ENCODE data around the gene TAF6L.
"Not testable (repeated sequence)": the region's sequence is repeated elsewhere in the genome, so short reads cannot be mapped to it uniquely, and the experiment has no call there.

Gene TAF6L

DNA sequence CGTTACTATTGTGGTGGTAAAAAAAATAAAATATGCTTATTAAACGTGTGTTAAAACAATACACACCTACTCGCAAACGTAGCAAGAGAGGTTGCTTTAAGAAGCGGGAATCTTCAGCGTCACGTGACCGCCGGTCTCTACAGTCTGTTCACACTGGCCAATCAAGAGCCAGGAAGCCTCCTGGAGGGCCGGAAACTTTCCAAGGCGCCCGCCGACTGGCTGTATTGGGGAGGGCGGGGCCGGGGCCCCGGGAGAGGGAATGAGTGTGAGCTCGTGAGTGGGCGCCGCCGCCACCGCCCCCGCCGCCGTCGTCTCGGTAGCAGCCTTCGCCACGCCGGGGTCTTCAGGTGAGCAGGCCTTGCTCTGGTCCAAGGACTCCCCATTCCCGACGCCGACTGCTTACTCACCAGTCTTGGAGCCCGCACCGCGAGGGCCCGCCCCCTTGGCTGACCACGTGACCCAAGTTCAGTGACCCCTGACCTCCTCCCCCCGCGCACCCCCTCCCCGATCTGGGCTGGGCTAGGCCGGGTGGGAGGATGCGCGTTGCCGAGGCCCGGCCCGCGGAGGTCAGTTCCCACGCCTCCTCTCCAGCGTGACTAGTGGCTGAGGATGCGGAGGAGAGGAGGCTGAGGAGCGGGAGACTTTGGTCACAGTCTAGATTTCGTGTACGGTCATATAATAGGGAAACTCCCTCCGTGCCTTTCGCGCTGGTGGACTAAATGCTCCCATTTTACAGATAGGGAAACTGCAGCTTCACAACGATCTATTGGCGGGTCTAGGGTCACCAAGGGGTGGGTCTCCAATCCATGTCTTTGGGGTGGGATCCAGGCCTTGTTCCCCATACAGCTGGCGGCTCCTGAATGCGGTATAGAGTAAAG lies at the start of gene TAF6L:
Gene TAF6L (plus strand): TSS at position 253 of the 878 bp plus-strand sequence. CDS start 4,388 bp downstream, outside the sequence.
- DNase-seq (ENCODE audit: low read depth): peak; percentile 91

GRCh38 chr11:62721994-62722393 lies 49.2 kb upstream of the TAF6L start:
- no peak for DNase-seq (ENCODE audit: low read depth)

DNA sequence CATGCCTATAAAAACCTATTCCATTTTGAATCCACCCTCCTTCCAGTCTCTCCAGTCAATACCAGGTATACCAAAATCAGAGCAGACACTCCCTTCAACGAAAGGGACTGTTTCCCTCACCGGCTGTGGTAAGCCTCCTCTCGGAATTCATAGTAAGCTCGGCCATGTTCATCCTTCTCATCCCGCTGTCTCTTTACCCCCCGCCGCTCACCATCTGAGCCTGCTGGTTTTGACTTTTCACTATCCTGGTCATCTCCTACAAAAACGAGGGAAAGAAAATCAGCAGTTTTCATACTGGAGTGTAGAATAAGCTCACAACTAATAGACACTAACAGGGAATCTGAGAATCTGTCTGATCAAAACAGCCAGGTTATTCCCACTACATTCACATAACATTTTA lies 47.0 kb upstream of the TAF6L start:
- DNase-seq (ENCODE audit: low read depth): no peak

- no peak for DNase-seq (ENCODE audit: low read depth)
Observed at GRCh38 chr11:62725646-62726045, 45.5 kb upstream of the TAF6L start.

- no peak for DNase-seq (ENCODE audit: low read depth)
Observed at GRCh38 chr11:62726156-62726914, 44.9 kb upstream of the TAF6L start.

- no peak for DNase-seq (ENCODE audit: low read depth)
Observed at GRCh38 chr11:62726915-62727164, 44.4 kb upstream of the TAF6L start.

- peak; percentile 98 for DNase-seq (ENCODE audit: low read depth)
Observed at GRCh38 chr11:62727165-62727871, 43.9 kb upstream of the TAF6L start, which contains the start of gene HNRNPUL2. Gene HNRNPUL2 (minus strand): TSS chr11:62727457. CDS start chr11:62727156, 301 bp downstream.

DNA sequence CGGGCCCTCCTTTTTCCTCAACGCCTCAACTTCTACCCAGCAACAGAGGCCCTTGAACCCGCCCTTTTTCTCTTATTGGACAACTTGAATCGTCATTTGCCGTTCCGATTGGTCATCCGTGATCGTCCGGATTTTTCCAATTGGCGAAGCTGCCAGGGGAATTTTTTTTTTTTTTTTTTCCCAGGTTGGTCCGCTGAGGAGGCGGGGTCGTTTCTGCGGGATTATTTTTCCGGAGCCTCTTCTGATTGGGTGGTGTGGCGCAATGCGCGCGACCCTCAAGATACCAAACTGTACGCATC lies 43.4 kb upstream of the TAF6L start:
- peak; percentile 63 for DNase-seq (ENCODE audit: low read depth)

DNA sequence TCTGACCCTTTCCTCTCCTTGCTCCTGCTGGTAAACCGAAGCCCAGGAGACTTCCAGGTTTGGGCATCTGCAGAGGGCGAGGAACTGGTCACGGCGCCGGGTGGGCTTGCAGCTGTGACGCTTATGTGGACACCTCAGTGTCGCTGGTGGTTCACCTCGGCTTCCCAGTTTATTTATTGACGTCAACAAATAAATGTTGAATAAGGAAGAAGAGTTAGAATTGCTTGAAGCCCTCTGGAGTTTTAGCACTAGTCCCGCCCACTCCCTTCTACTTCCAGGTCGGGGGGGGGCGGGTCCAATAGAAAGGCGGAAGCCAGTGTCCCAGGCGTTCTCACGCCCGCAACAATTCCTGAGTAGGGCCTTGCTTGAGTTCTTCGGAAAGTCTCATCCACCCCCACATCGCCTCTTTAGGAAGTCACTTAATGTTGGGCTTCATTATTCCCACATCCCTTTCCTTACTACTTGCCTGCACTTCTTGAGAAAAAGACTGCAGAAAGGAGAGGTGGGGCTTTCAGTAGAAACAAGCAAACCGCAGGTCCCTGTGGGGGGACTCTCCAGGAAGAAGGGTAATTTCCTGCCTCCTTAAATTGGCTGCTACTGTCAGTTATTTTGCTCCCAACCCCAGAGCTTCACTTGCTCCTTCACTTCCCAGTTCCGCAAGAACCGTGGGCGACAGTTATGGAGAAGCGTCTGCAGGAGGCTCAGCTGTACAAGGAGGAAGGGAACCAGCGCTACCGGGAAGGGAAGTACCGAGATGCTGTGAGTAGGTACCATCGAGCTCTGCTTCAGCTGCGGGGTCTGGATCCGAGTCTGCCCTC lies 42.8 kb upstream of the TAF6L start, which contains the start of gene TTC9C:
Gene TTC9C (plus strand): TSS at position 316 of the 818 bp plus-strand sequence. CDS start 363 bp downstream, at position 679.
- DNase-seq (ENCODE audit: low read depth): peak; percentile 67

DNA sequence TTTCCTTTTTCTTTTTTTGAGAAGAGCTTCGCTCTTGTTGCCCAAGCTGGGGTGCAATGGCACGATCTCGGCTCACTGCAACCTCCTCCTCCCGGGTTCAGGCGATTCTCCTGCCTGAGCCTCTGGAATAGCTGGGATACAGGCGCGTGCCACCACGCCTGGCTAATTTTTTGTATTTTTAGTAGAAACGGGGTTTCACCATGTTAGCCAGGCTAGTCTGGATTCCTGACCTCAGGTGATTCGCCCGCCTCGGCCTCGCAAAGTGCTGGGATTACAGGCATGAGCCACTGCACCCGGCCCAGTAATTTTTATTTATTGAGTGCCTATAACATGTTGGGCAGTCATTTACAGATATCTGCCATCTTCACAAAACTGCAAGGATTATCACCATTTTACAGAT lies 41.1 kb upstream of the TAF6L start:
- not testable (repeated sequence) for DNase-seq (ENCODE audit: low read depth)

DNA sequence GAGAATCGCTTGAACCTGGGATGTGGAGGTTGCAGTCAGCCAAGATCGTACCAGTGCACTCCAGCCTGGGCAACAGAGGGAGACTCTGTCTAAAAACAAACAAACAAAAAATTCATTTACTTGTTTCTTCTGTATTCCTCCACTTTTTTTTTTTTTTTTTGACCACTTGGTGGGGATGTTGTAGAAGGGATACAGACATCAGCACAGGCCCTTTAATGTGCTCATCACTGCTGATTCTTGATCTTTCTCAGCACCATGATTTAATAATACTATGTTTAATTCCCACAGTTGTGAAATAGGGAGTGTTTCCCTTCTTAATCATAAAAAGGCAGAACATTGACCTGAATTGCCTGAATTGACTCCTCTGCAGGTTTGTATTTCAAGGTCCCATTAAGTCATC lies 38.4 kb upstream of the TAF6L start:
- no peak for DNase-seq (ENCODE audit: low read depth)

DNA sequence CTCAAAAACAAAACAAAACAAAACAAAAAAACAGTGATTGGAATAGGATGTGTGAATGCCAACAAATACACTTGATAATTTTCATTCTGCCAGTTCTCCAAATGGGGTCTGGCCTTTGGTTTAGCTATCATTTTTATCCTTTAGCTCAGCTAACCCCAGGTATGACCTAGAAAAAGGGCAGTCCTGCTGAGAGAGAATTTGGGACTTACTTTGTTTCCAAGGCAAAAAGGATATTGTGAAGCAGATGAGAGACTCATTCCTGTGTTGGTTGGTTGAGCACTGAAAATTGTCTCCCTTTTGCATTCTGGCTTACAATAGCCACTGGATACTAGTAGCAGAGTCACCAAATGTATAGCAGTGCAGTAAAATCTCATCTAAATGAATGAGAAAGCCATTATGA lies 34.0 kb upstream of the TAF6L start:
- no peak for DNase-seq (ENCODE audit: low read depth)

GRCh38 chr11:62747475-62748160 lies 23.6 kb upstream of the TAF6L start:
- DNase-seq (ENCODE audit: low read depth): no peak

DNA sequence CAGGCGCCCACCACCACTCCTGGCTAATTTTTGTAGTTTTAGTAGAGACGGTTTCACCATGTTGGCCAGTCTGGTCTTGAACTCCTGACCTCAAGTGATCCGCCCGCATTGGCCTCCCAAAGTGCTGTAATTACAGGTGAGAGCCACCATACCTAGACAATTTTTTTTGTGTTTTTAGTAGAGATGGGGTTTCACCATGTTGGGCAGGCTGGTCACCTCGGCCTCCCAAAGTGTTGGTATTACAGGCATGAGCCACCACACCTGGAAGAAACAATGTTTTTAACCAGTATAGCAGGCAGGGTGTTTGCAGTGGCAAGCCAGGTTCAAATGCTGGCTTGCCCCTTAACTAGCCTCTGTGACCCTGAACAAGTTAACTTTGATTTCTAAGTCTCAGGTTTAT lies 21.3 kb upstream of the TAF6L start:
- not testable (repeated sequence) for DNase-seq (ENCODE audit: low read depth)

- DNase-seq (ENCODE audit: low read depth): no peak
Observed at GRCh38 chr11:62752177-62752785, 18.9 kb upstream of the TAF6L start.

DNA sequence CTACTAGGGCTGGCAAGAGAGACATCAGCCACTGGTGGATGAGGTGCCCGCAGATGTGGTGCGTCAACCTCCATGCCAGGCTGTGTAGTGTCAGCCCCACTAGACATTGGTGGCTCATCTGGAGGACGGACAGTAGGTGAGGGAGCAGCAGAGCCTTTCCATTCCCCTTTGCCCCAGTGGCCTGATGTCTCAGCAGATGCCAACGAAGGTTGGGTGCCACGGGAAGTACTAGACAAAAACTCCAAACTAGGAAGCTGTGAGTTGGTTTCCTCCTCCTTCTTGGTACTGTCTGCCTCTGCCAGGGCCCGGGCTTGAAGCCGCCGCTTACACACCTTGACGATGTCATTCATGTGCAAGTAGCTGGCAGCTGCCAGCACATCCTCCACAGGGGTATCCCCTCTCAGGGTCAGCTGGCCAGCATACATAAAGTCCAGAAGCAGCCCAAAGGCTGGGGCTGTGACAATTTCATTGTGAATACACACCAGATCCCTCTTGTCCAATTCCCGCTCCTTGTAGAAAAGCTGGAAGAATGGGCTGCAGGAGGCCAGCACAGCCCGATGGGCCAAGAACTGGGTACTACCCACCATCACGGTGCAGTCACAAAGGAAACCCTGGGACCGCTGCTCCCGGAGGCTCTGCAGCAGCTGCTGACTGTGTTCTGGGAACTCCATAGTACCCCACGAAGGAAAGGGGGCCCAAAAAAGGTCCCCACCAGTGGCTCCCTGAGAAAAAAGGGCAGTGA lies 18.0 kb upstream of the TAF6L start:
- no peak for DNase-seq (ENCODE audit: low read depth)

GRCh38 chr11:62753736-62754603 lies 17.2 kb upstream of the TAF6L start, which contains the start of gene ZBTB3:
Gene ZBTB3 (minus strand): TSS chr11:62754160. CDS start chr11:62753664, 496 bp downstream.
- peak; percentile 90 for DNase-seq (ENCODE audit: low read depth)

GRCh38 chr11:62755086-62755615 lies 16.0 kb upstream of the TAF6L start:
- DNase-seq (ENCODE audit: low read depth): no peak

Measured in stimulated activated CD8-positive, alpha-beta memory T cell treated with anti-CD3 and anti-CD28 coated beads, Interleukin-4, amount 100 ng/mL, for 24 hours (primary cell).